Naive thymus-derived CD4-positive, alpha-beta T cell (primary cell): ENCODE measurements around the gene ATP13A2. TPM values are rescaled to one million over a fixed set of nuclear protein-coding genes. Genes with fewer than 3 reads are reported as not detected.

Experiments
- ATAC-seq: fragments of 150-1000 bp; cut with Tn5 transposase; 2 replicates; pipeline ENCODE4 v1.10.0; 2021; ENCODE audit warnings: mild to moderate bottlenecking, moderate library complexity
- CTCF ChIA-PET: fragments of 350-600 bp; sonication (Branson Sonifier 250); formaldehyde crosslinking; loops from one replicate; lab custom pipeline; 2021; ENCODE audit warnings: antibody characterized with exemption; lab: Charles Lee
- POLR2A ChIA-PET: fragments of 350-600 bp; sonication (Branson Sonifier 250); formaldehyde crosslinking; loops from one replicate; lab custom pipeline; 2021; ENCODE audit warnings: antibody characterized with exemption, inconsistent platforms; lab: Charles Lee
- DNase-seq, 9 donors: peaks; one replicate each; pipeline versions ENCODE4 v3.0.0 to v3.0.0-alpha.2; 2020 to 2022; ENCODE audit warnings: mixed read lengths in 1 of 9
- H3K27ac ChIP-seq: one replicate; pipeline ENCODE4 v1.7.0; 2013; ENCODE audit warnings: mild to moderate bottlenecking, low read depth, low read length, moderate library complexity
- H3K27me3 ChIP-seq, 2 donors: one replicate each; pipeline ENCODE4 v1.7.0; 2013; ENCODE audit warnings: low read length in 2 of 2, mild to moderate bottlenecking in 2 of 2, moderate library complexity in 2 of 2; ENCODE audit not compliant: control insufficient read depth in 2 of 2, insufficient read depth in 2 of 2
- H3K36me3 ChIP-seq, 3 experiments: 1 replicate in 2 of 3; 2 replicates in 1 of 3; pipeline ENCODE4 v1.7.0; 2013; ENCODE audit warnings: low read length in 3 of 3, mild to moderate bottlenecking in 3 of 3, moderate library complexity in 1 of 3; ENCODE audit not compliant: insufficient read depth in 3 of 3, control insufficient read depth in 2 of 3
- H3K4me1 ChIP-seq, 2 donors: one replicate each; pipeline ENCODE4 v1.7.0; 2013; ENCODE audit warnings: low read length in 2 of 2, mild to moderate bottlenecking in 2 of 2, moderate library complexity in 1 of 2; ENCODE audit not compliant: control insufficient read depth in 2 of 2, insufficient read depth in 2 of 2
- H3K4me3 ChIP-seq: 2 replicates; pipeline ENCODE4 v1.7.0; 2013; ENCODE audit warnings: mild to moderate bottlenecking, low read length
- H3K9me3 ChIP-seq, 3 experiments: 1 replicate in 2 of 3; 2 replicates in 1 of 3; pipeline ENCODE4 v1.7.0; 2013; ENCODE audit warnings: low read length in 3 of 3; ENCODE audit not compliant: control insufficient read depth in 2 of 3
- H3K27ac Mint-ChIP-seq, 9 donors: one replicate each; pipeline ENCODE4 v1.8.0; 2020 to 2022; ENCODE audit warnings: mixed read lengths in 9 of 9, mild to moderate bottlenecking in 8 of 9, moderate library complexity in 5 of 9, inconsistent platforms in 2 of 9
- H3K27me3 Mint-ChIP-seq, 5 donors: one replicate each; pipeline ENCODE4 v1.8.0; 2021 to 2022; ENCODE audit warnings: mixed read lengths in 5 of 5, mild to moderate bottlenecking in 1 of 5
- H3K36me3 Mint-ChIP-seq, 5 donors: one replicate each; pipeline ENCODE4 v1.8.0; 2020 to 2022; ENCODE audit warnings: mixed read lengths in 5 of 5, mild to moderate bottlenecking in 3 of 5, inconsistent platforms in 1 of 5
- H3K4me1 Mint-ChIP-seq, 7 donors: one replicate each; pipeline ENCODE4 v1.8.0; 2020 to 2022; ENCODE audit warnings: mixed read lengths in 7 of 7, mild to moderate bottlenecking in 3 of 7, inconsistent platforms in 1 of 7
- H3K4me3 Mint-ChIP-seq, 10 donors: one replicate each; pipeline ENCODE4 v1.8.0; 2020 to 2022; ENCODE audit warnings: mild to moderate bottlenecking in 10 of 10, mixed read lengths in 10 of 10, moderate library complexity in 6 of 10, inconsistent platforms in 2 of 10
- H3K9me3 Mint-ChIP-seq, 11 donors: one replicate each; pipeline ENCODE4 v1.8.0; 2020 to 2022; ENCODE audit warnings: mixed read lengths in 11 of 11, mild to moderate bottlenecking in 4 of 11, inconsistent platforms in 1 of 11, moderate library complexity in 1 of 11
- intact Hi-C, 2 donors: fragments of 100-400 bp; cut with micrococcal nuclease; formaldehyde crosslinking; loops; one replicate each; pipeline ENCODE4 v1.15.1; 2023
- polyA plus RNA-seq, 2 donors: library from polyadenylated mRNA; unstranded; fragments of 300-500 nt; fragmentation: Illumina TruSeq; gene quantifications; one replicate each; pipeline ENCODE4 v1.2.3, GENCODE V29; 2021
- total RNA-seq, 6 experiments: library from RNA in 5 of 6; stranded (reverse) in 5 of 6; gene quantifications; 1 replicate in 5 of 6; 2 replicates in 1 of 6; pipeline ENCODE4 v1.2.3 and lab custom pipeline; 2021 to 2026

ATP13A2 gene
- total and polyA plus RNA-seq, 7 experiments from 2014 or later, result 25.6 to 59.1 (median 42.1) TPM

DNA sequence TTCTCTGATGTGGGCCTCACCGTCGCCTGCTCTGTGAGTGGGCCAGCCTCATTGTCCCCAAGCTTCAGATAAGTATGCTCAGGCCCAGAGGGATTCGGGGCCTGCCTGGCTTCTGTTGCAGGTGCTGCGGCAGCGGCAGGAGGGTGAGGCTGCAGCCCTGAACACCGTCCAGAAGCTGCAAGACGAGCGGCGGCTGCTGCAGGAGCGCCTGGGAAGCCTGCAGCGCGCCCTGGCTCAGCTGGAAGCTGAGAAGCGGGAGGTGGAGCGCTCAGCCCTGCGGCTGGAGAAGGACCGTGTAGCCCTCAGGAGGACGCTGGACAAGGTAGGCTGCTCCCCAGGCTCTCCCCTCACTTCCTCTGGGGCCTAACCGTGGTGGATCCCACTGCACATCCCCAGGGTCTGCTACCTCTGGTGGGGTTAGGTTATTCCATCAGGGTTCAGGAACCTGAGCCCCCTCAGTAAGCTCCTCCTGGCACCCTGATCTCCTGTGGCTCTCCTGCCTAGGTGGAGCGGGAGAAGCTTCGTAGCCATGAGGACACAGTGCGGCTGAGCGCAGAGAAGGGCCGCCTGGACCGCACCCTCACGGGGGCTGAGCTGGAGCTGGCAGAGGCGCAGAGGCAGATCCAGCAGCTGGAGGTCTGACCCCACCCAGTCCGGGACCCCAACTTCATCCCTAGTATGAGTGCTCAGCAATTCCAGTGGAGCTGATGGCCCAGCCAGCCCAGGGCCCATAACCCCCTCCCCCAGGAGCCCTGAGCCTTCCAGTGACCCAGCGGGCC, 41.4 kb downstream of the ATP13A2 start:
- Mint-ChIP-seq H3K9me3 (no peaks in the 10 kb centered on the region), H3K36me3 (peaks cover 0 to 8% (median 0%) of the 10 kb centered on the region in 5 donors), H3K4me1 (peaks cover 0 to 1% (median 0%) of the 10 kb centered on the region in 7 donors), H3K4me3 (no peak overlapping the region), H3K27ac (peak overlapping the region in 2 of 9 donors; percentile 36 to 51), H3K27me3 (no peaks in the 10 kb centered on the region)
- H3K9me3 ChIP-seq, result no peaks in the 10 kb centered on the region
- ChIA-PET CTCF (interaction anchor here (1.1 kb wide), 1 partner anchor 10 kb away, joined by 5 read pairs; no protein-coding TSS in a partner anchor), POLR2A (no interaction called here)
- no peak for DNase-seq
- H3K36me3 ChIP-seq, result peaks cover 0 to 60% (median 0%) of the 10 kb centered on the region in 3 experiments
- intact Hi-C loops, result no loop called here
- no peaks in the 10 kb centered on the region for H3K27me3 ChIP-seq
- ATAC-seq, result no peak
- H3K4me3 ChIP-seq, result no peak overlapping the region
- H3K4me1 ChIP-seq, result no peaks in the 10 kb centered on the region
- no peak overlapping the region for H3K27ac ChIP-seq

DNA sequence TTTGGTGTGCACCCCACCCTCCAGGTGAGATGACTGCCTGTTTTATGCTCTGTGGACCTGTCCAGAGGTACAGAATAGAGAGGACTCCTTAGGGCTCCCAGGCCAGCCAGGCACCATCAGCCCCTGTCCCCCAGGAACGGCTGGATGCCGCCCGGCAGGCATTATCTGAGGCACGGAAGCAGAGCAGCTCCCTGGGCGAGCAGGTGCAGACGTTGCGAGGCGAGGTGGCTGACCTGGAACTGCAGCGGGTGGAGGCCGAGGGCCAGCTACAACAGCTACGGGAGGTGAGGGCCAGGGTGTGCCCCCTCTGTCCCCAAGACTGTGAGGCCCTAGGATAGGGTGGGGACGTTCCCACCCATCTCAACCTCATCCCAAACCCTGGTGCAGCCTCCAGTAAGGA, 42.1 kb downstream of the ATP13A2 start:
- DNase-seq (no peak), ATAC-seq (no peak)
- Histone ChIP-seq H3K4me3 (no peak overlapping the region), H3K9me3 (no peaks in the 10 kb centered on the region), H3K4me1 (no peaks in the 10 kb centered on the region), H3K27me3 (no peaks in the 10 kb centered on the region), H3K36me3 (peaks cover 0 to 64% (median 0%) of the 10 kb centered on the region in 3 experiments), H3K27ac (no peak overlapping the region)
- Mint-ChIP-seq H3K36me3 (peaks cover 0 to 10% (median 0%) of the 10 kb centered on the region in 5 donors), H3K27me3 (no peaks in the 10 kb centered on the region), H3K4me1 (peaks cover 0 to 1% (median 0%) of the 10 kb centered on the region in 7 donors), H3K4me3 (no peak overlapping the region), H3K27ac (no peak overlapping the region), H3K9me3 (peaks cover 0 to 3% (median 0%) of the 10 kb centered on the region in 11 donors)
- intact Hi-C loops, result loop anchor here in 1 of 2 donors (10.0 kb wide), 1 partner anchor 45 kb away; the partner anchor contains the start of gene ATP13A2
- ChIA-PET CTCF (interaction anchor here (1.7 kb wide), 1 partner anchor 10 kb away, joined by 5 read pairs; no protein-coding TSS in a partner anchor), POLR2A (no interaction called here)

DNA sequence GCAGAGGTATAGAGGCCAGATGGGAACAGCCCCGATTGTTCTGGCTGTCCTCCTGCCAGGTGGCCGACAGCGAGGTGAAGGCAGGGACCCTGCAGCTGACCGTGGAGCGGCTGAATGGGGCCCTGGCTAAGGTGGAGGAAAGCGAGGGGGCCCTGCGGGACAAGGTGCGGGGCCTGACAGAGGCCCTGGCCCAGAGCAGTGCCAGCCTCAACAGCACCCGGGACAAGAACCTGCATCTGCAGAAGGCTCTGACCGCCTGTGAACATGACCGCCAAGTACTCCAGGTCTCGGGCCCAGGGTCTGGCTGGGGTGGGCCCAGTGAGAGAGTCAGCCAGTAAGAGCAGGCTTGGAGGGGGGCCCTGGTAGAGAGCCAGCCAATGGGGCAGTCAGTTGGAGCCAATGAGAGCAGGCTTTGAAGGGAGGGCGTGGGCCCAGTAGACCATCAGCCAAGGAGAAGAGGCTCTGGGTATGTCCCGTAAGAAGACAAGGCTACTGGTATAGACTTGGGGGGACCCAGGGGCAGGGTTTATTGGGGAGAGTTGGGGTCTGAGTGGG, 42.6 kb downstream of the ATP13A2 start:
- intact Hi-C loops, result loop anchor here in 1 of 2 donors (10.0 kb wide), 1 partner anchor 46 kb away; the partner anchor contains the start of gene ATP13A2
- CTCF ChIA-PET, result interaction anchor here (1.7 kb wide), 1 partner anchor 9 kb away, joined by 5 read pairs; no protein-coding TSS in a partner anchor
- Mint-ChIP-seq H3K27ac (no peak overlapping the region), H3K4me3 (no peak overlapping the region), H3K27me3 (no peaks in the 10 kb centered on the region), H3K9me3 (peaks cover 0 to 3% (median 0%) of the 10 kb centered on the region in 11 donors), H3K36me3 (peaks cover 0 to 10% (median 0%) of the 10 kb centered on the region in 5 donors), H3K4me1 (peaks cover 0 to 1% (median 0%) of the 10 kb centered on the region in 7 donors)
- POLR2A ChIA-PET, result no interaction called here
- H3K9me3 ChIP-seq, result no peaks in the 10 kb centered on the region
- H3K36me3 ChIP-seq, result peaks cover 0 to 64% (median 0%) of the 10 kb centered on the region in 3 experiments
- no peaks in the 10 kb centered on the region for H3K4me1 ChIP-seq
- H3K4me3 ChIP-seq, result no peak overlapping the region
- H3K27ac ChIP-seq, result no peak overlapping the region
- no peaks in the 10 kb centered on the region for H3K27me3 ChIP-seq
- no peak for ATAC-seq
- DNase-seq, result no peak

DNA sequence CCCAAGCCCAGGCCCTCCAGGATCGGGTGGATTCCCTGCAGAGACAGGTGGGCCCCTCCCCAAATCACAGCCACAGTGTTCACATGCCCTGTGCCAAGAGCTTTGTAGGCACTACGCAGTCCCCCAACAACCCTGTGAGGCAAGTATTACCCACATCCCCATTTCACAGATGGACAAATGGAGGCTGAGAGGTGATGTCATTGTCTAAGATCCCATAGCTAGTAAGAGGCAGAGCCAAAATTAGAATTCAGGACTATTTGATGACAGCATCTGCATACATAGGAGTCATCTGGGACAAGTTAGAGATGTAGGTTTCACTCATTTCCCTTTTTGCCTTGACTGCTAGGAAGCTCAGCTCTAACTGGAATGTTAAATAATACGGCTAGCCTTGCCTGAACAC, 43.4 kb downstream of the ATP13A2 start:
- CTCF ChIA-PET, result interaction anchor here (1.7 kb wide), 1 partner anchor 8 kb away, joined by 5 read pairs; no protein-coding TSS in a partner anchor
- H3K27ac ChIP-seq, result no peak overlapping the region
- DNase-seq (no peak), ATAC-seq (no peak)
- intact Hi-C loops, result loop anchor here in 1 of 2 donors (10.0 kb wide), 1 partner anchor 46 kb away; the partner anchor contains the start of gene ATP13A2
- Mint-ChIP-seq H3K9me3 (peaks cover 0 to 3% (median 0%) of the 10 kb centered on the region in 11 donors), H3K36me3 (peaks cover 0 to 10% (median 0%) of the 10 kb centered on the region in 5 donors), H3K27me3 (no peaks in the 10 kb centered on the region), H3K27ac (no peak overlapping the region), H3K4me1 (peaks cover 0 to 1% (median 0%) of the 10 kb centered on the region in 7 donors), H3K4me3 (no peak overlapping the region)
- no peaks in the 10 kb centered on the region for H3K27me3 ChIP-seq
- no peaks in the 10 kb centered on the region for H3K4me1 ChIP-seq
- H3K9me3 ChIP-seq, result no peaks in the 10 kb centered on the region
- POLR2A ChIA-PET, result no interaction called here
- no peak overlapping the region for H3K4me3 ChIP-seq
- peaks cover 0 to 64% (median 0%) of the 10 kb centered on the region in 3 experiments for H3K36me3 ChIP-seq

DNA sequence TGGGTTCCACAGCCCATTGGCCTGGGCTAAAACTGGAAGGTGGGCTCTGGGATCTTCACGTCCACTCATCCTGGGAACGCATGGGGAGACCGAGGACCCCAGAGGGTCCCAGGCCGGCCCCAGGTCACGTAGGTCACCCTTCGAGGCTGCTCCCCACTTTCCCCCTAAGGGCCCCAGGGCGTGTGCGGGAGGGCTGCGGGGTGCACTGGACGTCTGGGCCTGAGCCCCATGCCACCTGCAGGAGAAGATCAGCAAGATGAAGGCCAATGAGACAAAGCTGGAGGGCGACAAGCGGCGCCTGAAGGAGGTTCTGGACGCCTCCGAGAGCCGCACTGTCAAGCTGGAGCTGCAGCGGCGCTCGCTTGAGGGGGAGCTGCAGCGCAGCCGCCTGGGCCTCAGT, 43.8 kb downstream of the ATP13A2 start:
- CTCF ChIA-PET, result interaction anchor here (1.7 kb wide), 1 partner anchor 8 kb away, joined by 5 read pairs; no protein-coding TSS in a partner anchor

DNA sequence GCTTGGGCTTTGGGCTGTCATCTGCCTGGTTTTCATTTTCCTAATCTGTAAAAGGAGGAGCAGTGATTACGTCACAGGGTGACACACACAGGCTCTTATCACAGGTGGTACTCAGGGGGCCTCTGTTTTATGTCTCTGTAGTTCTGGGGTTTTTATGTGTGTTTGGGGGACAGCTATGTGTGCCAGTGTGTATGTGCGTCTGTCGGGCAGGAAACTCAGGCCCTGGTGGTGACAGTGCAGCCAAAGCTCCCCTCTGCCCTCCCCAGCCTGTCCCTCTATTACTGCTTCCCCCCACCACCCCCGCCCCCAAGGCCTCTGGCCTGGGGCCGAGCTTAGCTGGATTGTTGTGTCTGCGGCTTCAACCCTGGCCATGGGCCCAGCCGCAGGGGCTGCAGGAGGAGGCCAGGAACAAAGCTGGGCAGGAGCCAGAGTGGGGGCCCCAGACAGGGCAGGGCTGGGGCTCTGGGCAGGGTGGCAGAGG, 44.6 kb downstream of the ATP13A2 start:
- H3K36me3 ChIP-seq, result peaks cover 0 to 64% (median 0%) of the 10 kb centered on the region in 3 experiments
- H3K4me1 ChIP-seq, result no peaks in the 10 kb centered on the region
- ChIA-PET POLR2A (interaction anchor here (1.2 kb wide), 1 partner anchor 11 kb away, joined by 4 read pairs; no protein-coding TSS in a partner anchor), CTCF (interaction anchor here (0.6 kb wide), 2 partner anchors 16 to 76 kb away, joined by 3 to 4 read pairs; no protein-coding TSS in a partner anchor)
- H3K27ac ChIP-seq, result no peak overlapping the region
- H3K4me1 Mint-ChIP-seq, result peaks cover 0 to 3% (median 0%) of the 10 kb centered on the region in 7 donors
- no peak for DNase-seq
- intact Hi-C loops, result loop anchor here in 1 of 2 donors (10.0 kb wide), 1 partner anchor 48 kb away; the partner anchor contains the start of gene ATP13A2
- H3K4me3 ChIP-seq, result no peak overlapping the region
- no peaks in the 10 kb centered on the region for H3K27me3 Mint-ChIP-seq
- no peaks in the 10 kb centered on the region for H3K9me3 ChIP-seq
- peak overlapping the region in 1 of 9 donors; percentile 38 for H3K27ac Mint-ChIP-seq
- no peak overlapping the region for H3K4me3 Mint-ChIP-seq
- peaks cover 0 to 10% (median 0%) of the 10 kb centered on the region in 5 donors for H3K36me3 Mint-ChIP-seq
- H3K9me3 Mint-ChIP-seq, result peaks cover 0 to 3% (median 0%) of the 10 kb centered on the region in 11 donors
- no peak for ATAC-seq
- H3K27me3 ChIP-seq, result no peaks in the 10 kb centered on the region

More for the DNA sequence above, 43.8 kb downstream of the ATP13A2 start:
- DNase-seq, result no peak
- no peaks in the 10 kb centered on the region for H3K4me1 ChIP-seq
- peaks cover 0 to 64% (median 0%) of the 10 kb centered on the region in 3 experiments for H3K36me3 ChIP-seq
- Mint-ChIP-seq H3K27ac (no peak overlapping the region), H3K4me1 (peaks cover 0 to 2% (median 0%) of the 10 kb centered on the region in 7 donors), H3K4me3 (no peak overlapping the region), H3K36me3 (peaks cover 0 to 10% (median 0%) of the 10 kb centered on the region in 5 donors), H3K9me3 (peaks cover 0 to 3% (median 0%) of the 10 kb centered on the region in 11 donors), H3K27me3 (no peaks in the 10 kb centered on the region)
- H3K27ac ChIP-seq, result no peak overlapping the region
- intact Hi-C loops, result loop anchor here in 1 of 2 donors (10.0 kb wide), 1 partner anchor 47 kb away; the partner anchor contains the start of gene ATP13A2
- H3K9me3 ChIP-seq, result no peaks in the 10 kb centered on the region
- POLR2A ChIA-PET, result interaction anchor here (1.2 kb wide), 1 partner anchor 12 kb away, joined by 4 read pairs; no protein-coding TSS in a partner anchor
- H3K4me3 ChIP-seq, result no peak overlapping the region
- ATAC-seq, result no peak
- H3K27me3 ChIP-seq, result no peaks in the 10 kb centered on the region
